K562 (cell line): ENCODE results near the gene OBSCN. TPM values are rescaled to one million over a fixed set of nuclear protein-coding genes. Genes with fewer than 3 reads are reported as not detected.

ENCODE experiments used
- MTA1 ChIP-seq: fragments of 450-650 bp; IDR thresholded peaks from 2 replicates; pipeline ENCODE4 v1.6.1; 2017; ENCODE audit warnings: borderline replicate concordance
- NFYB ChIP-seq: IDR thresholded peaks from 2 replicates; pipeline ENCODE4 v1.6.1; 2011; ENCODE audit warnings: mild to moderate bottlenecking, moderate library complexity; ENCODE audit not compliant: insufficient read length; ENCODE audit errors: extremely low read depth
- ZNF253 ChIP-seq: fragments of 250-450 bp; sonication (Bioruptor Pico); conservative IDR thresholded peaks from 2 replicates; pipeline ENCODE4 v1.6.1; 2021; ENCODE audit warnings: mild to moderate bottlenecking
- polyA plus RNA-seq, 8 experiments: library from polyadenylated mRNA; depleted of rRNA in 4 of 8; stranded (reverse) in 5 of 8; unstranded in 3 of 8; fragments of >200 nt; fragmentation: Nextera tagmentation in 2 of 8; fragmentation: Illumina TruSeq in 1 of 8; extraction: Ambion mirVana in 2 of 8; extraction: Trizol in 1 of 8; gene quantifications; 2 replicates each; pipeline versions ENCODE4 v1.2.1 to v1.2.3, GENCODE V29; 2011 to 2014; ENCODE audit warnings: inconsistent platforms in 1 of 8, missing spikeins in 1 of 8
- total RNA-seq, 7 experiments: library from RNA; depleted of rRNA in 6 of 7; stranded (reverse); fragments of >200 nt in 6 of 7; fragmentation: Illumina TruSeq in 2 of 7; extraction: Trizol in 2 of 7; gene quantifications; 2 replicates each; pipeline versions ENCODE4 v1.2.1 to v1.2.3, GENCODE V29; 2011 to 2021; ENCODE audit warnings: low replicate concordance in 1 of 7
- TF ChIP-seq, protein P1 (sequence below): fragments of 250-450 bp; sonication (Bioruptor Pico); IDR thresholded peaks from 2 replicates; pipeline ENCODE4 v1.5.0; 2021
- TF ChIP-seq, protein P2 (sequence below): fragments of 450-650 bp; IDR thresholded peaks from 2 replicates; pipeline ENCODE4 v1.6.1; 2017; ENCODE audit warnings: antibody characterized with exemption
- TF ChIP-seq, protein P3 (sequence below): sonication (generic); formaldehyde crosslinking; IDR thresholded peaks from 2 replicates; pipeline ENCODE4 v1.8.1; 2023; ENCODE audit warnings: mild to moderate bottlenecking, missing genetic modification reagents
- TF ChIP-seq, protein P4 (sequence below): fragments of 450-650 bp; IDR thresholded peaks from 2 replicates; pipeline ENCODE4 v1.6.1; 2016; ENCODE audit warnings: low read depth
- TF ChIP-seq, protein P5 (sequence below): fragments of 450-650 bp; IDR thresholded peaks from 2 replicates; pipeline ENCODE4 v1.6.1; 2017; ENCODE audit warnings: mild to moderate bottlenecking, moderate library complexity
- TF ChIP-seq, protein P6 (sequence below): fragments of 450-650 bp; conservative IDR thresholded peaks from 2 replicates; pipeline ENCODE4 v1.6.1; 2016; ENCODE audit warnings: missing genetic modification characterization, low read depth, mild to moderate bottlenecking, control low read depth, missing compliant biosample characterization

OBSCN gene
- total and polyA plus RNA-seq, 9 of the 15 experiments (the other 6 are each of a cell fraction or from before 2014, with no cell fraction given), result 0.18 to 19.7 (median 3.6) TPM

DNA sequence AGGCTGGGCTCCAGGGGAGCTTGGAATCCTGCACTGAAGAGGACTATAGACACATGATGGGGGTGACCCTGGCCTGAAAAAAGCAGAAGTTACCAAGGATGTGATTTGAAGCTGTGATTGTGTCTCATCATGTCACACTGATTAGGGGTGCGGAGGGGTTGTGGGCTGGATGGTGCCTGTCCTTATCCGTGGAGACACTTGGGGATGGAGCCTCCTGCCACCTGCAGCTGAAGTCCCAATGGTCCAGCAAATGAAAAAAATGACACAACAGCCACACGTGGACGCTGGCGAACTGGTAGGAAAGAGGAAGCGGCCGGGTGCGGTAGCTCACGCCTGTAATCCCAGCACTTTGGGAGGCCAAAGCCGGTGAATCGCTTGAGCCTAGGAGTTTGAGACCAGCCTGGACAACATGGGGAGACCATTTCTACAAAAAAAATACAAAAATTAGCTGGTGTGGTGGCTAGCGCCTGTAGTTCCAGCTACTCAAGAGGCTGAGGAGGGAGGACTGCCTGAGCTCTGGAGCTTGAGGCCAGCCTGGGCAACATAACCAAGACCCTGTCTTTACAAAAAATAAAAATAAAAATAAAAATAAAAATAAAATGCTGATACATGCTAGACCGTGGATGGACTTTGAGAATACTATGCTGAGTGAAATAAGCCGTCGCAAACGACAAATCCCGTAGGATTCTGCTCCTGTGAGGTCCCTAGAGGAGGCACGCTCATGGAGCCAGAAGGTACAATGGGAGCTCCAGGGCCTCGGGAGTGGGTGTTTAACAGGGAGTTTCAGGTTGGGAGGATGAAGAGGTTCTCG is 43.1 kb upstream of the OBSCN start (continued):
- TF ChIP-seq MTA1, result peak; percentile 77; the same call in 1 of the 2 replicates
- TF ChIP-seq, protein P1, sequence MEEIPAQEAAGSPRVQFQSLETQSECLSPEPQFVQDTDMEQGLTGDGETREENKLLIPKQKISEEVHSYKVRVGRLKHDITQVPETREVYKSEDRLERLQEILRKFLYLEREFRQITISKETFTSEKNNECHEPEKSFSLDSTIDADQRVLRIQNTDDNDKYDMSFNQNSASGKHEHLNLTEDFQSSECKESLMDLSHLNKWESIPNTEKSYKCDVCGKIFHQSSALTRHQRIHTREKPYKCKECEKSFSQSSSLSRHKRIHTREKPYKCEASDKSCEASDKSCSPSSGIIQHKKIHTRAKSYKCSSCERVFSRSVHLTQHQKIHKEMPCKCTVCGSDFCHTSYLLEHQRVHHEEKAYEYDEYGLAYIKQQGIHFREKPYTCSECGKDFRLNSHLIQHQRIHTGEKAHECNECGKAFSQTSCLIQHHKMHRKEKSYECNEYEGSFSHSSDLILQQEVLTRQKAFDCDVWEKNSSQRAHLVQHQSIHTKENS (CRISPR knock-in tag), result no peak
- TF ChIP-seq, protein P2, sequence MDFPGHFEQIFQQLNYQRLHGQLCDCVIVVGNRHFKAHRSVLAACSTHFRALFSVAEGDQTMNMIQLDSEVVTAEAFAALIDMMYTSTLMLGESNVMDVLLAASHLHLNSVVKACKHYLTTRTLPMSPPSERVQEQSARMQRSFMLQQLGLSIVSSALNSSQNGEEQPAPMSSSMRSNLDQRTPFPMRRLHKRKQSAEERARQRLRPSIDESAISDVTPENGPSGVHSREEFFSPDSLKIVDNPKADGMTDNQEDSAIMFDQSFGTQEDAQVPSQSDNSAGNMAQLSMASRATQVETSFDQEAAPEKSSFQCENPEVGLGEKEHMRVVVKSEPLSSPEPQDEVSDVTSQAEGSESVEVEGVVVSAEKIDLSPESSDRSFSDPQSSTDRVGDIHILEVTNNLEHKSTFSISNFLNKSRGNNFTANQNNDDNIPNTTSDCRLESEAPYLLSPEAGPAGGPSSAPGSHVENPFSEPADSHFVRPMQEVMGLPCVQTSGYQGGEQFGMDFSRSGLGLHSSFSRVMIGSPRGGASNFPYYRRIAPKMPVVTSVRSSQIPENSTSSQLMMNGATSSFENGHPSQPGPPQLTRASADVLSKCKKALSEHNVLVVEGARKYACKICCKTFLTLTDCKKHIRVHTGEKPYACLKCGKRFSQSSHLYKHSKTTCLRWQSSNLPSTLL, result no peak
- no peak for TF ChIP-seq NFYB
- TF ChIP-seq, protein P3, sequence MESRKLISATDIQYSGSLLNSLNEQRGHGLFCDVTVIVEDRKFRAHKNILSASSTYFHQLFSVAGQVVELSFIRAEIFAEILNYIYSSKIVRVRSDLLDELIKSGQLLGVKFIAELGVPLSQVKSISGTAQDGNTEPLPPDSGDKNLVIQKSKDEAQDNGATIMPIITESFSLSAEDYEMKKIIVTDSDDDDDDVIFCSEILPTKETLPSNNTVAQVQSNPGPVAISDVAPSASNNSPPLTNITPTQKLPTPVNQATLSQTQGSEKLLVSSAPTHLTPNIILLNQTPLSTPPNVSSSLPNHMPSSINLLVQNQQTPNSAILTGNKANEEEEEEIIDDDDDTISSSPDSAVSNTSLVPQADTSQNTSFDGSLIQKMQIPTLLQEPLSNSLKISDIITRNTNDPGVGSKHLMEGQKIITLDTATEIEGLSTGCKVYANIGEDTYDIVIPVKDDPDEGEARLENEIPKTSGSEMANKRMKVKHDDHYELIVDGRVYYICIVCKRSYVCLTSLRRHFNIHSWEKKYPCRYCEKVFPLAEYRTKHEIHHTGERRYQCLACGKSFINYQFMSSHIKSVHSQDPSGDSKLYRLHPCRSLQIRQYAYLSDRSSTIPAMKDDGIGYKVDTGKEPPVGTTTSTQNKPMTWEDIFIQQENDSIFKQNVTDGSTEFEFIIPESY (CRISPR knock-in tag), result no peak
- TF ChIP-seq ZNF253 (CRISPR knock-in tag), result no peak
- TF ChIP-seq, protein P4, sequence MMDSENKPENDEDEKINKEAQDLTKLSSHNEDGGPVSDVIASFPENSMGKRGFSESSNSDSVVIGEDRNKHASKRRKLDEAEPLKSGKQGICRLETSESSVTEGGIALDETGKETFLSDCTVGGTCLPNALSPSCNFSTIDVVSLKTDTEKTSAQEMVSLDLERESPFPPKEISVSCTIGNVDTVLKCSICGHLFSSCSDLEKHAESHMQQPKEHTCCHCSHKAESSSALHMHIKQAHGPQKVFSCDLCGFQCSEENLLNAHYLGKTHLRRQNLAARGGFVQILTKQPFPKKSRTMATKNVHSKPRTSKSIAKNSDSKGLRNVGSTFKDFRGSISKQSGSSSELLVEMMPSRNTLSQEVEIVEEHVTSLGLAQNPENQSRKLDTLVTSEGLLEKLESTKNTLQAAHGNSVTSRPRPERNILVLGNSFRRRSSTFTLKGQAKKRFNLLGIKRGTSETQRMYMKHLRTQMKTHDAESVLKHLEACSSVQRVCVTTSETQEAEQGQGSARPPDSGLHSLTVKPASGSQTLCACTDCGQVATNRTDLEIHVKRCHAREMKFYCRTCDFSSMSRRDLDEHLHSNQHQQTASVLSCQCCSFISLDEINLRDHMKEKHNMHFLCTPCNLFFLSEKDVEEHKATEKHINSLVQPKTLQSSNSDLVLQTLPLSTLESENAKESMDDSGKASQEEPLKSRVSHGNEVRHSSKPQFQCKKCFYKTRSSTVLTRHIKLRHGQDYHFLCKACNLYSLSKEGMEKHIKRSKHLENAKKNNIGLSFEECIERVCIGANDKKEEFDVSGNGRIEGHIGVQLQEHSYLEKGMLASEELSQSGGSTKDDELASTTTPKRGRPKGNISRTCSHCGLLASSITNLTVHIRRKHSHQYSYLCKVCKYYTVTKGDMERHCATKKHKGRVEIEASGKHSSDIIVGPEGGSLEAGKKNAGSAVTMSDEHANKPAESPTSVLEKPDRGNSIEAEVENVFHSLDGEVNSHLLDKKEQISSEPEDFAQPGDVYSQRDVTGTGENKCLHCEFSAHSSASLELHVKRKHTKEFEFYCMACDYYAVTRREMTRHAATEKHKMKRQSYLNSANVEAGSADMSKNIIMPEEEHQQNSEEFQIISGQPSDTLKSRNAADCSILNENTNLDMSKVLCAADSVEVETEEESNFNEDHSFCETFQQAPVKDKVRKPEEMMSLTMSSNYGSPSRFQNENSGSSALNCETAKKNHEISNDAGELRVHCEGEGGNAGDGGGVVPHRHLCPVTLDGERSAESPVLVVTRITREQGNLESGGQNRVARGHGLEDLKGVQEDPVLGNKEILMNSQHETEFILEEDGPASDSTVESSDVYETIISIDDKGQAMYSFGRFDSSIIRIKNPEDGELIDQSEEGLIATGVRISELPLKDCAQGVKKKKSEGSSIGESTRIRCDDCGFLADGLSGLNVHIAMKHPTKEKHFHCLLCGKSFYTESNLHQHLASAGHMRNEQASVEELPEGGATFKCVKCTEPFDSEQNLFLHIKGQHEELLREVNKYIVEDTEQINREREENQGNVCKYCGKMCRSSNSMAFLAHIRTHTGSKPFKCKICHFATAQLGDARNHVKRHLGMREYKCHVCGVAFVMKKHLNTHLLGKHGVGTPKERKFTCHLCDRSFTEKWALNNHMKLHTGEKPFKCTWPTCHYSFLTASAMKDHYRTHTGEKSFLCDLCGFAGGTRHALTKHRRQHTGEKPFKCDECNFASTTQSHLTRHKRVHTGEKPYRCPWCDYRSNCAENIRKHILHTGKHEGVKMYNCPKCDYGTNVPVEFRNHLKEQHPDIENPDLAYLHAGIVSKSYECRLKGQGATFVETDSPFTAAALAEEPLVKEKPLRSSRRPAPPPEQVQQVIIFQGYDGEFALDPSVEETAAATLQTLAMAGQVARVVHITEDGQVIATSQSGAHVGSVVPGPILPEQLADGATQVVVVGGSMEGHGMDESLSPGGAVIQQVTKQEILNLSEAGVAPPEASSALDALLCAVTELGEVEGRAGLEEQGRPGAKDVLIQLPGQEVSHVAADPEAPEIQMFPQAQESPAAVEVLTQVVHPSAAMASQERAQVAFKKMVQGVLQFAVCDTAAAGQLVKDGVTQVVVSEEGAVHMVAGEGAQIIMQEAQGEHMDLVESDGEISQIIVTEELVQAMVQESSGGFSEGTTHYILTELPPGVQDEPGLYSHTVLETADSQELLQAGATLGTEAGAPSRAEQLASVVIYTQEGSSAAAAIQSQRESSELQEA, result no peak
- TF ChIP-seq, protein P5, sequence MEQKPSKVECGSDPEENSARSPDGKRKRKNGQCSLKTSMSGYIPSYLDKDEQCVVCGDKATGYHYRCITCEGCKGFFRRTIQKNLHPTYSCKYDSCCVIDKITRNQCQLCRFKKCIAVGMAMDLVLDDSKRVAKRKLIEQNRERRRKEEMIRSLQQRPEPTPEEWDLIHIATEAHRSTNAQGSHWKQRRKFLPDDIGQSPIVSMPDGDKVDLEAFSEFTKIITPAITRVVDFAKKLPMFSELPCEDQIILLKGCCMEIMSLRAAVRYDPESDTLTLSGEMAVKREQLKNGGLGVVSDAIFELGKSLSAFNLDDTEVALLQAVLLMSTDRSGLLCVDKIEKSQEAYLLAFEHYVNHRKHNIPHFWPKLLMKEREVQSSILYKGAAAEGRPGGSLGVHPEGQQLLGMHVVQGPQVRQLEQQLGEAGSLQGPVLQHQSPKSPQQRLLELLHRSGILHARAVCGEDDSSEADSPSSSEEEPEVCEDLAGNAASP, result no peak
- TF ChIP-seq, protein P6, sequence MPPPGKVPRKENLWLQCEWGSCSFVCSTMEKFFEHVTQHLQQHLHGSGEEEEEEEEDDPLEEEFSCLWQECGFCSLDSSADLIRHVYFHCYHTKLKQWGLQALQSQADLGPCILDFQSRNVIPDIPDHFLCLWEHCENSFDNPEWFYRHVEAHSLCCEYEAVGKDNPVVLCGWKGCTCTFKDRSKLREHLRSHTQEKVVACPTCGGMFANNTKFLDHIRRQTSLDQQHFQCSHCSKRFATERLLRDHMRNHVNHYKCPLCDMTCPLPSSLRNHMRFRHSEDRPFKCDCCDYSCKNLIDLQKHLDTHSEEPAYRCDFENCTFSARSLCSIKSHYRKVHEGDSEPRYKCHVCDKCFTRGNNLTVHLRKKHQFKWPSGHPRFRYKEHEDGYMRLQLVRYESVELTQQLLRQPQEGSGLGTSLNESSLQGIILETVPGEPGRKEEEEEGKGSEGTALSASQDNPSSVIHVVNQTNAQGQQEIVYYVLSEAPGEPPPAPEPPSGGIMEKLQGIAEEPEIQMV (tag), result no peak
